Stimulated activated CD4-positive, alpha-beta T cell treated with anti-CD3 and anti-CD28 coated beads, Interleukin-2, amount 100 ng/mL, for 4 hours (primary cell): ENCODE data around the gene IGHMBP2.

ENCODE experiments used
- DNase-seq: peaks from one replicate; pipeline ENCODE4 v3.0.0-alpha.2; 2020; ENCODE audit warnings: low read depth

IGHMBP2 gene

GRCh38 chr11:68890490-68891231, 13.0 kb upstream of the IGHMBP2 start:
- no peak for DNase-seq

- no peak for DNase-seq
These were observed 12.2 kb upstream of the IGHMBP2 start for GRCh38 chr11:68891351-68891948.

DNA sequence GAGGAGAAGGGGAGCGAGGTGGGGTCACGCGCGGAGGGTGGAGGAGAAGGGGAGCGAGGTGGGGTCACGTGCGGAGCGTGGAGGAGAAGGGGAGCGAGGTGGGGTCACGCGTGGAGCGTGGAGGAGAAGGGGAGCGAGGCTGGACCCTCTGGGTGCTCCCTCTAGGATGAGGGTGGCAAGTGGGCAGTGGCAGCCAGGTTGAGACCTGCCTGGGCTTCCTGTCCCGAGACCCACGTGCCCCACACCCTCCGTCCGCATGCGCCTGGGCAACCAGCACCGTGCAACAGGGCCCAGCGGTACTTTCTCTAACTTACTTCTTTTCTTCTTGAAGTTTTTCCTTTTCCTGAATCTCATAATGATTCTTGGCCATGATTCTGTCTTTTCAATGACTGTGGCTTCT, 11.1 kb upstream of the IGHMBP2 start:
- DNase-seq = no peak

- DNase-seq = no peak
These were observed 10.4 kb upstream of the IGHMBP2 start for GRCh38 chr11:68893282-68893681.

DNA sequence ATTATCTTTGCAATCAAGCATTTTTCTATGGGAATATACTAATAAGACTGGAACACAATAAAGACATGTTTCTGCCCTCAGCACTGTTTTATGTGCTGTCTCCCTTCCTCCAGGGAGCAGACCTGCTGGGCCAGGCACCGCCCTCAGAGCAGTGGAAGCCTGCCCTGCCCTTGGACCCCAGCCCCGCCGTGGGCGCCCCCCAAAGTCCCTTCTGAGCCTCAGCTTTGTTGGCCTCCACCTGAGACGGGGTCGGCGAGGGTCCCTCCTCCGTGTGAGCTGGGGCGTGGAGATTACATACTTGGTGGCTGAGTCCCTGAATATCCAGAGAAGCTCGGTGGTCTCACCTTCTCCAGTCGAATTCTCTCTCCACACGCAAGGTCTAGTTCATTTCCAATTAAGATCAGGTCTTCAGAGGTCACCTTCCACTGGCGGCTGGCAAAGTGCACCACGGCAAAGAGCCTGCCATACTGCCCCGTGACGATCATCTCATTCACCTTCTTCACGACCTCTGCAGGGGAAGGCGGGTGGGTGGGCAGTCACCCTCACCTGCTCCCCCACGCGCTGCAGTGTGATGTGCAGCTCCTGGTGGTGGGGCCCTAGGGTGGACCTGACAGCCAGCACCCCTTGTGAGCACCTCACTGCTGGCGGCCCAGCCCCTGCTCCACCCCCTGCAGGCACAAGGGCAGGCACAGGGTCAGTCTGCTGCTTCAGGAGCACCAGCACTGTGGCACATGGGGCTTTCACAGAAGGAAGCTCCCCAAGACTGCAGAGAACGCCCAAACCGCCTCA, 7.3 kb upstream of the IGHMBP2 start:
- DNase-seq = no peak

DNA sequence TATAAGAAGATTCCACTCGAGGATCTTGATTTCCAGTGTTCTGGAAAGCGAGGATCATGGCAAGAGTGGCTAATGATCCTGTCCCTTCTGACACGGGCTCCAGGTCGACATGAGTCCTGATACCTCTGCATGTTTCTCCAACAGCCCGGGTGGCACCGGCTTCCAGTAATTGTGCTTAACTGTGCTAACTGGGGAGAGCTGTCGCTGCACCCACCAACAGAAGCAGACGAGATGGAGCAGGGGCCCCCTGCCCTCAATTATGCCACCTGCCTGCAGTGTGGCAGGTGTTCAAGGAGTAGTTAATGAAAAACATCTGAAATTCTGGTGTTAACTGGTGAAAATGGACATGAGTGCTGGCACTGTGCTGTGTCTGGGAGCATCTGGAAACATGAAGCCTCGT, 6.2 kb upstream of the IGHMBP2 start:
- DNase-seq = no peak

DNA sequence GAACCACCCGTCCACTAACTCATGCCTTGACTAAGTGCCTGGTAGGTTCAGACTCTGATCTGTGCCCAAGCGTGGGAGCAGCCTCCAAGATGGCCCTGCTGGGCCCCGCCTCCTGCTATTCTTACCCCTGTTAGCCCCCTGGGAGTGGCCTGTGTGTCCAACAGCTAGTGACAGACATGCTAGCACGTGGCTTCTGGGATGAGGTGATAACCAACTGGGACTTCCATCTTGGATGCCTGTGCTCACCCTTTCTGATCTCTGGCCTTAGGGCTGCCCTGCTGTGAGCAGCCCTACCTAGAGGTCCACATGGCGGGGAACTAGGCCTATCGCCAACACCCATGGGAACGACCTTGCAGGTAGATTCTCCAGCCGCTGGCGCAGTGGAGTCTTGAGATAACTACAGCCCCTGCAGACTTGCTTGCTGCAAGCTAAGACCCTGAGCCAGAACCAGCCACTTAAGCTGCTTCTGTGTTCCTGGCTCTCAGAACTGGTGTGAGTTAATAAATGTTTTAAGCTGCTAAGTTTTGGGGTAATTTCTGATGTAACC, 2.8 kb upstream of the IGHMBP2 start:
- no peak for DNase-seq

- no peak for DNase-seq
These were observed 657 bp downstream of the IGHMBP2 start for GRCh38 chr11:68904248-68904847.

GRCh38 chr11:68905421-68906360, 2.0 kb downstream of the IGHMBP2 start:
- DNase-seq = no peak

DNA sequence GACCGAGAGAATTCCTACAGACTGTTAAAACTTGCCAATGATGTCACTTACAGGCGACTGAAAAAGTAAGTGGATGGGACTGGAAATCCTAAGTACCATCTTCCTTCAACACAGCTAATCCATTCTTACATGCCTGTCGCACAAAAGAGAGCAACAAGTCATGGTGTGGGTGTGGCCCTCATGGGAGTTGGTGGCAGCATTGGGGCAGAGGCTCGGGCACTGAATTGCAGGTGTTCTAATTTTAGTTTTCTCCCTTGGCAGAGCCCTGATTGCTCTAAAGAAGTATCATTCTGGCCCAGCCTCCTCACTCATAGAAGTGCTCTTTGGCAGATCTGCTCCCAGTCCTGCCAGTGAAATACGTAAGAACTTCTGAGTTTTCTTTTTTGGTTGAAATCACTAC, 4.6 kb downstream of the IGHMBP2 start:
- DNase-seq = no peak

DNA sequence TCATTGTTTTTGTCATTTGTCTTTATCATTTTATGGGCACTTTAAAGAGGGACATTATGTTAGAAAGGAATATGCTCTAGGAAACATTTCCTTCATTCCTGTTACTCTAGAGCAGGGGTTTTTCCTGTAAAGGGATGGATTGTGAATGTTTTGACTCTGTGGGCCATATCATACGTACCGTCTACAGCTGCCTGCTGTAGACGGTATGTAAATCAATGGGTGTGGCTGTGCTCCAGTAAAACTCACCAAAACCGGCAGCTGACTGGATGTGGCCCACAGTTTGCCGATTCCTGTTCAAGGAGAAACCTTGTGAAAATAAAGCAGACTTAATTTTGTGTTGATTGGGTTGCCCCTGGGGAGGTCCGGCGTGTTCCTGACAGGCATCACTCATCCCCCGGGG, 7.3 kb downstream of the IGHMBP2 start:
- DNase-seq = no peak

GRCh38 chr11:68911731-68912130, 8.0 kb downstream of the IGHMBP2 start:
- no peak for DNase-seq

GRCh38 chr11:68912254-68912653, 8.6 kb downstream of the IGHMBP2 start:
- DNase-seq = no peak

DNA sequence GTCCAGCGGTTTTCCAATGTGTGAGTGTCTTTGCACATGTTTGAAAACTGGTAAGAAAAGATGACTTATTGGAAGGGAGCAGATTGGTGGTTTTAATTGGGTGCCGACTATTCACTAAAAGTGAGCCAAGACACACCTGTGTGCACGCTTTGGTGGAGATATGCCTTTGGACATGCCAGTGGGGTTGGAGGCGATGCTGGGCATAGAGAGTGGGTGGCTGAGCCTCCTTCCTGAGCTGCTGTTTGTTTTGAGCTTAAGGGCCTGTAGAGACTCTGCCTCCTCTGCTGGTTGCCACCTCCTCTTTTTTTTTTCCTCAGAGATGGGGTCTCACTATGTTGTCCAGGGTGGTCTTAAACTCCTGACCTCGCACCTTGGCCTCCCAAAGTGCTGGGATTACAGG, 9.5 kb downstream of the IGHMBP2 start:
- DNase-seq = no peak

GRCh38 chr11:68914761-68915160, 11.1 kb downstream of the IGHMBP2 start:
- DNase-seq = no peak

- DNase-seq = no peak
These were observed 12.7 kb downstream of the IGHMBP2 start for GRCh38 chr11:68916439-68916838.

- DNase-seq = no peak
These were observed 19.9 kb downstream of the IGHMBP2 start for GRCh38 chr11:68923614-68924013.

GRCh38 chr11:68924073-68924925, 20.6 kb downstream of the IGHMBP2 start:
- no peak for DNase-seq

- no peak for DNase-seq
These were observed 21.9 kb downstream of the IGHMBP2 start for GRCh38 chr11:68925611-68926010.
